Kidney epithelial cell (primary cell): ENCODE results near the gene TMEM18. TPM values are rescaled to one million over a fixed set of nuclear protein-coding genes. Genes with fewer than 3 reads are reported as not detected.

ENCODE experiments used
- DNase-seq: peaks from one replicate; pipeline ENCODE4 v3.0.0-alpha.2; 2010; ENCODE audit warnings: low read depth
- H3K27me3 ChIP-seq: 2 replicates; pipeline ENCODE4 v1.6.0; 2011; ENCODE audit warnings: low read length; ENCODE audit not compliant: control insufficient read depth, insufficient read depth
- H3K36me3 ChIP-seq: 2 replicates; pipeline ENCODE4 v1.5.1; 2011; ENCODE audit warnings: low read length; ENCODE audit not compliant: control insufficient read depth, insufficient read depth
- H3K4me3 ChIP-seq: 2 replicates; pipeline ENCODE4 v1.5.1; 2011; ENCODE audit warnings: low read depth, mild to moderate bottlenecking, control low read depth, low read length
- total RNA-seq: library from RNA; depleted of rRNA; stranded (reverse); fragments of >200 nt; gene quantifications from 2 replicates; pipeline ENCODE4 v1.2.3, GENCODE V29; 2015
- TF ChIP-seq, protein P1 (sequence below): IDR thresholded peaks from 2 replicates; pipeline ENCODE4 v1.5.1; 2011; ENCODE audit warnings: mild to moderate bottlenecking, moderate library complexity, low read length, control low read depth, inconsistent platforms; ENCODE audit not compliant: insufficient read depth, poor library complexity, severe bottlenecking

The TMEM18 gene
- total RNA-seq, 1 donor from 2014 or later: 37.1 TPM

DNA sequence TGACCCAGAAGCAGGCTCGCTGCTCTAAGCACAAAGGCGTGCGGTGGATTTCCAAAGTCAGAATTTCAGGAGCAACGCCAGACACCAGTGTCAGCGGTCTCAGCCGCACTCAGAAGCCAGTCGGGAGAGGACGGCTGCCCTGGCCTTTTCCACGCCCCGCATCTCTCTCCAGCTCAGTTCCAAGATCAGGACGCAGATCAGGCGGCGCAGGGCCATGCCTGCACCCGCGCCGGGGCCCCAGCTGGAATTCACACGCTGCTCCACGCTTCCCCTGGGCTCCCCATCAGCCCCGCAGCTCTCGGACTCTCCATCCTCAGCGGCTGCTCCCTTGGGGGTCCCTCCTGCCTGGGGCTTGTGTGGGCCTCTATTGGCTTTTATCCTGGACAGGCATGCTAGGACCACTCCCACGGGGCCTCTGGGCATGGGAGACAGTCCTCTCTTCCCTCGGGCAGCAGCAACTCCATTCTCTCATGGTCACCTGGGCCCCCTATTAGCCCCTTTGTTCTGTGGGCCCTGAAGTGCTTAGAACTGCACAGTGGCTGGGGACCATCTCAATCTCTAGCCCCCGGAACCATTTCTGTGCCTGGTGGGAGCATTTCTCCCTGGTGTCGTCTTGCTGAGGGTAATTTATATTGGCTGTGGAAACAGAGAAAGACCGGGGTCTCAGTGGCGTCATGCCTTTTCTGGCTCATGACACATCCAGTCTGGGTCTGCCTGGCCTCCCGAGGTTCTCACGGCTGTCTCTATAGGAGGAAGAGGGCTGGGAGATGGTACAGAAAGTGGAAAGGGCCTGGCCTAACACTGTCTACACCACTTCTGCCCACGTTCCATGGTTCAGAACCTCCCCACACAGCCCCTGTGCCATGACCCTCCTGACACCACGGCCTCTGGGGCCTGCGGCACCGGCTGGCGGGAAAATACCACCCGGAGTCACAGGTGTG is 14.9 kb upstream of the TMEM18 start:
- Histone ChIP-seq H3K27me3 (no peaks in the 10 kb centered on the region), H3K4me3 (no peak overlapping the region), H3K36me3 (no peaks in the 10 kb centered on the region)
- no peak for DNase-seq
- TF ChIP-seq, protein P1, sequence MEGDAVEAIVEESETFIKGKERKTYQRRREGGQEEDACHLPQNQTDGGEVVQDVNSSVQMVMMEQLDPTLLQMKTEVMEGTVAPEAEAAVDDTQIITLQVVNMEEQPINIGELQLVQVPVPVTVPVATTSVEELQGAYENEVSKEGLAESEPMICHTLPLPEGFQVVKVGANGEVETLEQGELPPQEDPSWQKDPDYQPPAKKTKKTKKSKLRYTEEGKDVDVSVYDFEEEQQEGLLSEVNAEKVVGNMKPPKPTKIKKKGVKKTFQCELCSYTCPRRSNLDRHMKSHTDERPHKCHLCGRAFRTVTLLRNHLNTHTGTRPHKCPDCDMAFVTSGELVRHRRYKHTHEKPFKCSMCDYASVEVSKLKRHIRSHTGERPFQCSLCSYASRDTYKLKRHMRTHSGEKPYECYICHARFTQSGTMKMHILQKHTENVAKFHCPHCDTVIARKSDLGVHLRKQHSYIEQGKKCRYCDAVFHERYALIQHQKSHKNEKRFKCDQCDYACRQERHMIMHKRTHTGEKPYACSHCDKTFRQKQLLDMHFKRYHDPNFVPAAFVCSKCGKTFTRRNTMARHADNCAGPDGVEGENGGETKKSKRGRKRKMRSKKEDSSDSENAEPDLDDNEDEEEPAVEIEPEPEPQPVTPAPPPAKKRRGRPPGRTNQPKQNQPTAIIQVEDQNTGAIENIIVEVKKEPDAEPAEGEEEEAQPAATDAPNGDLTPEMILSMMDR: no peak

DNA sequence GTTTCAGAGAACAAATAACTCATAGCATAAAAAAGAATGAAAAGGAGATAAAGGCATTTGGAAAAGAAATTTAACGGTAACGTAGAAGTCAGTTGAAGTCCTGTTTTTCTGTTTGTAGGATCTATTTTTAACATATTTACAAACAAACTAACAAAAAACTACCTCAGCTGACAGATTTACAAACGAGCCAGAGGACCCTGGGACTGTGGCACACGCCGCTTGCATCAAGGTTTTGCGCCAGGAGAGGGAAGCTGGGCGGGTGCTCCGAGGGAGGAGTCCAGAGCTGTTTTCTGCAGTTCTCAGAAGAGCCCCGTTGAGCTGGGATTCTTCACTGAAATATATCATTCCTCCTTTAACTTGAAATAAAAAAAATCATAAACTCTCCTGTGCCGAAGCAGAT is 13.6 kb upstream of the TMEM18 start:
- no peaks in the 10 kb centered on the region for H3K36me3 ChIP-seq
- no peak overlapping the region for H3K4me3 ChIP-seq
- H3K27me3 ChIP-seq: no peaks in the 10 kb centered on the region
- TF ChIP-seq, protein P1: no peak
- no peak for DNase-seq

DNA sequence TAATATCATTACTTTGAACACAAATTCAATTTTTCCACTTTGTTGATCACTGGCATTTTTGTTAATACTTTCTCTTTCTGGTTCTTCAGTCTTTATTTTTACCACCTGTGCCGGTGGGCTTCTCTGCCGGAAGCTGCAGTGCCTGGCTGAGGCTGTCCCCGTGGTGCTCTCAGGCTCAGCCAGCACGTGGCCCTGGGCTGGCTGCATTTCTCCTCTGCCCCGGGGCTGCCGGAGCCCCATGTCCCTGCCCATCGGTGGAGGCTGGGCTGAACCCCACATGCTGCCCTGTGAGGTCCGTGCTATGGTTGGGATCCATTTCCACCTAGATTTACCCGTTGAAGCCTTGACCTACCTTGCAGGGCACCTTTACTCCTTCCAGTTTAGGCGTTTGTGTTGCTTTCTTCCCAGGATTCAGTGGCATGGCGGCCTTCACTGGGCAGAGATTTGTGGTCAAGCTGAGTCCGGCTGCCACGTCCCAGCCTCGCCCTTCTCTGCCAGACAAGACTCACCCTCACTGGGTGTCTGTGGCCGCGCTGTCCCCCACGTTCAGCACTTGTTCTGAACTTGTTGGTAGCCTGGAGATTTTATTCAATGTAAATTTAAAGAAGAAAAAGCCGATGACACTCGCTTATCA is 12.8 kb upstream of the TMEM18 start:
- TF ChIP-seq, protein P1: no peak
- no peaks in the 10 kb centered on the region for H3K36me3 ChIP-seq
- H3K4me3 ChIP-seq: no peak overlapping the region
- no peaks in the 10 kb centered on the region for H3K27me3 ChIP-seq
- DNase-seq: no peak

DNA sequence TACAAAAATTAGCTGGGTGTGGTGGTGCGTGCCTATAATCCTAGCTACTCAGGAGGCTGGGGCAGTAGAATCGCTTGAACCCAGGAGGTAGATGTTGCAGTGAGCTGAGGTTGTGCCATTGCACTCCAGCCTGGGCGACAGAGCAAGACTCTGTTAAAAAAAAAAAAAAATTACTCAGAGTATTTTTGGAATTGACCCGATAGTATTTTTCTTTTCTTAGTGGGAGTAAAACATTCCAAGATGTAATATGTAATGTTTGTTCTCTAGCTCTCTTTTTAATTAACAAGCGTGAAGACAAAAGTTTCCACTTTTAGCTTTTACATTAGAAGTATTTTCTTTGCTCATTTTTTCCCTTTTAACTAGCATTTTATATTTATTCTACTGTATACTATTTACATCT is 12.0 kb upstream of the TMEM18 start:
- H3K4me3 ChIP-seq: no peak overlapping the region
- no peaks in the 10 kb centered on the region for H3K36me3 ChIP-seq
- no peak for DNase-seq
- no peaks in the 10 kb centered on the region for H3K27me3 ChIP-seq
- TF ChIP-seq, protein P1: no peak

DNA sequence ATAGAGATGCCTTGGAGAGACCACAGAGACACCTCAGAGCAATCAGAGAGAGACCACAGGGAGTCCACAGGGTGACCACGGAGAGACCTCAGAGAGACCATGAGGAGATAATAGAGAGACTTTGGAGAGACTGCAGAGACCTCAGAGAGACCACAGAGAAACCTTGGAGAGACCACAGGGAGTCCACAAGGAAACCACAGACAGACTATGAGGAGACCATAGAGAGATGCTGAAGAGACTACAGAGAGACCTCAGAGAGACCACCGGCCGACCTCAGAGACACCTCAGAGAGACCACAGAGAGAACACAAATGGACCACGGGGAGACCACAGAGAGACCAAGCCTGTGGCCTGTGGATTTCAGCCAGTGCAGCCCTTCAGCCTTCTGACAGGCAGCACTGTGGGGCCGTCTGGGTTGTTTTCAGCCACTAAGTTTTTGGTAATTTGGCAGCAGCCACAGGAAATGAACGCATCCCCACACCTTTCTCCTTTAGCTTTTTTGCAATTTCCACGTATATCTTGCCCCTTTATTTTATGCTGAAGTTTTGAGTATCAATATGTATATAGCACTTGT is 11.4 kb upstream of the TMEM18 start:
- H3K36me3 ChIP-seq: no peaks in the 10 kb centered on the region
- TF ChIP-seq, protein P1: no peak
- no peak for DNase-seq

More for the DNA sequence above, 11.4 kb upstream of the TMEM18 start:
- no peak overlapping the region for H3K4me3 ChIP-seq
- no peaks in the 10 kb centered on the region for H3K27me3 ChIP-seq
